SHP77 (cell line): ENCODE data around the gene PDGFRB.

Source experiments
- DNase-seq, 2 experiments: peaks; one replicate each; lab custom pipeline; 2025; lab: John Stamatoyannopoulos, UW

PDGFRB gene

DNA sequence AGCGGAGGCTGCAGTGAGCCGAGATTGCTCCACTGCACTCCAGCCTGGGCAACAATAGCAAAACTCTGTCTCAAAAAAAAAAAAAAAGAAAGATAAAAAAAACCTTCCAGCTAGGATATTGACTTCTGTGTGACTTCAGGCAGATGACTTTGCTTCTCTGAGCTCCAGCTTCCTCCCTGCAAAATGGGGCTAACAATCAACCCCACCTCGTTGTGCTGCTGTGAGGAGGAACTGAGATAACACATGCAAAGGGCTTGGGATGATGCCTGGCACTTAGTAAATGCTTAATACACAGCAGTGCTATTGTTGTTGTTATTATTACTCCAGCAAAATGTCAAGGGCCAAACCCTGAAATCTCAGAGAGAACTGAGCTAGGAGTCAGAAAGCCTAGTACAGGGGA, 7.4 kb upstream of the PDGFRB start:
- DNase-seq: no peak

DNA sequence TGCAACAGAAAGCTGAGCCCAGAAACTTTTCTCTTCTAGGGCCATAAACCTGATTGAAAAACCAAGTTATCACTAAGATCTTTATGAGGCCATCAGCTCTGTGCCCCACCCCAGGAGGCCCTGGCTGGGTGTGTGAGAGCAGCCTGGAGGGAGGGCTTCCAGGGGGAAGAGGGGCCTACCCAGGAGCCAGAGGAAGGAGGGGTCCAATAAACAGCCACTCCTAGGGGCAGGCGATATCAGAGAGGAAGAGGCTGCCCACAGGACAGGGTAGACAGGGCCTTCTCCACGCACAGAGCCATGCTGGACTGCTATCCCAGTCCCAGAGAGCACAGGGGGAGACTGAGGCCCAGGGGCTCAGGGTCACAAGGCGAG, 6.5 kb upstream of the PDGFRB start:
- DNase-seq: no peak

- peak; percentile 48 to 54 for DNase-seq
Measured at GRCh38 chr5:150161242-150162141, 5.8 kb upstream of the PDGFRB start.

DNA sequence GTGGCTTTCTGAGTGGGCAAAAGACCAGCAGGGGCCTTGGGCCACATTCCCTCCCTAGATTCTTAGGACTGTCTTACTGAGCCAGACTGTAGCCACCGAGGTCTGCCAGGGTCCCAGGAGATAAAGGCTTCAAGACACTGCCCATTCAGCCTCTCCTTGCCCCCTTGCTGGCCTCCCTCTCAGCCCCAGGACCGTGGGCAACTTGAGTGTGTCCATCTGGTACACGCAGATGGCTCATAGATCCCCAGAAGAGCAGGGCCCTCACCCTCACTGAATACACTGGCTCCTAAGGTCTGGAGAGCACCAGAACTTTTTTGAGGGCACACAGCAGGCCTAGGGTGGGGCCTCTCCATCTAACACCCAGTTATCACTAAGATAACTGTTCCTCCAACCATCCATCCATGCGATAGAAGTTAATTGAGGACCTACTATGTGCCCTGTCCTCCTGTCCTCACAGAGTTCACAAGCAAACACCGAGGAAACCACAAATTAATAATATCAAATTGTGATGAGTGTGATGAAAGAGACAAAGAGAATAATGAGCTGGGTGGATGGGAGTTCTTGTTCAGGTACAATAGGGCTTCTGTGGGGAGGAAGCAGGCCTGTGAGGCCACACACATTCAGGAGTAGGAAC, 4.9 kb upstream of the PDGFRB start:
- DNase-seq: no peak

DNA sequence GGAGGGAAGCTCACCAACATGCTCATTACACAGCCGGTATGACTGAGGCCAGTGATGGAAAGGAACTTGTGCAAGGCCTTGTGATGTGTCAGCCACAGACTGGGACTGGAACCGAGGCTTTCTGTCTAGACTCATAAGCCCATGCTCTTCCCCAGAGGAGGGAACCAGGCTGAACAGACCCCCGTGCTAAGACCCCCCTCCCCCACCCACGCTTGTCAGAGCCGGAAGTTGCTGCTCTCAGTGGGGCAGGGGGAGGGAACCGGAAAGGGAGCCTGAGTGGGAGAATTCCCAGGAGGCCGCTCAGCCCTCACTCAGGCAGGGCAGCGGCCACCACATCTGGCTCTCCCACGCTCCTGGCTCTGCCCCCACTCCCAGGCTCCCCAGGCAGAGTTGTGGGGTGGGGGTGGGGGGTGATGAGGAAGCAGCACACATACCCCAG, 4.1 kb upstream of the PDGFRB start:
- no peak for DNase-seq

DNA sequence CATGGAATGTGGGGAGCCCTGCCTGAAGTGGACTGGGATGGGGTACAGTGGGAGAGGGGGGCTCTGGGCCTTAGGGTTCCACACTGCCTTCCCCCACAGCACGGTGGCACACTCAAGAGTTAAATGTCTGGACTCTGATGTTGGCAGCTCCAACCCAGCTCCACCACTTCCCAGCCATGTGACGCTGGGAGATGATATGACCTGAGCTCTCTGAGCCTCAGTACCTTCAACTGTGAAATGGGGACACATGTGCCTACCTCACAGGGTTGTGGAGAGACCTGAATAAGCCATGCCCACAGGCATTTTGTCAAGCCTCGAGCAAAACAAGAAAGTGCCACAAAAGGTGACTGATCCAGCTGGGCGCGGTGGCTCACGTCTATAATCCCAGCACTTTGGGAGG, 3.4 kb upstream of the PDGFRB start:
- no peak for DNase-seq

- no peak for DNase-seq
Measured at GRCh38 chr5:150158170-150158949, 2.7 kb upstream of the PDGFRB start.

DNA sequence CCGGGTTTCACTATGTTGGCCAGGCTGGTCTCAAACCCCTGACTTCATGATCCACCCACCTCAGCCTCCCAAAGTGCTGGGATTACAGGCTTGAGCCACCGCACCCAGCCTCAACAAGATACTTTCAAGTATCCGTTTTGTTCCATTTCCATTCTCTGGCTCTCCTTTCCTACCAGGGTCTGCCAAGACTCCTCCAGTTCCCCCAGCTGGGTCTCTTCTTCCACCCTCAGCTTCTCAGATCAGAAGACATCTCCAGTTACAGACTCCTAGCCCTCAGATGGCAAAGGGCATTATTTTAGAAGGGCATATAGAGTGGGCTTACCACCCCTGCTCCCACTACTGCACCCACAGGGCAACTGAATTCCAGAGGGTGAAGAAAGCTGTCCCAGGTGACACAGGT, 1.5 kb upstream of the PDGFRB start:
- DNase-seq: no peak

- no peak for DNase-seq
Measured at GRCh38 chr5:150156540-150156939, 895 bp upstream of the PDGFRB start.

DNA sequence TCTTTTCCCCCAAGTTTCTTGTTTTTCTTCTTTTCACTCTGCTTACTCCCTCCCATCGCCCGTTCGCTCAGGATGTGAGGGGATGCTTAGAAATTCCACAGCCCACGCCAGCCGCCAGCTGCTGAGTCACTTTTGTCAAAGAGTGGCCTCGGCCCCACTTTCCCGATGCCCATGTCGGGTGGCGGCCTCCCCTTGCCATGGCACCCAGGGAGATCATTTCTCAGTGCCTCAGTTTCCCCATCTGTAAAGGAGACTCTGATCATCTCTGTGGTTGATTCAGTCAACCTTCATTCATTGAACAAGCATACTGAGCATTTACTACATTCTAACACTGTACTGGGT, 353 bp upstream of the PDGFRB start:
- no peak for DNase-seq

- DNase-seq: no peak
Measured at GRCh38 chr5:150154618-150155128, 972 bp downstream of the PDGFRB start.

DNA sequence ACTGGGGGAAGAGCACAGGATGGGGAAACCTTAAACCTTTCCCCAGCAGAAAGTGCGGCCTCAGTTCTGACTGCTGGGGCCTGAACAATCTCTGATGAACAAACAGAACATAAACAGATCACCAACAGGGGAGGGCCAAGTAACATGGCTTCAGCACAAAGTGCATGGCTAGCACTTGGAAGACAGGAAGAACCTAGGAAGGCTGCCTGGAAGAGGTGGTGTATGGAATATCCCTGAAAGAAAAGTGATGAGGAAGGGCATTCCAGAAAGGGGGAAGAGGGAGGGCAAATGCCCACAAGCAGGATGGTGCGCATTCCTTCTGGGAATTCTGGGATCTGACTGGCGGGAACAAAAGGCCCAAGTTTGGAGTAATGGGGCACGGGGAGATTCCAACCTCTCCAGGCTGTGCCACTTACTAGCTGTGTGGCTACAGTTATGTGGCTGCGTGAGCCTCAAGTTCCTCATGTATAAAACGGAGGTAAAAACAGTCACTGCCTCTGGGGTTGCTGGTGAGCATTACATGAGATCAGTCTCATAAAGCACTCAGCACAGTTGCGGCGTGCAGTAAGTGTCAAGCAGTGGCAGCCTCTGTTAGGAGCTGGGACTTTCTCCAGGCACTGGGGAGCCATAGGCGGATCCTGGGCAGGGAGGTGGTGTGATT, 1.6 kb downstream of the PDGFRB start:
- DNase-seq: no peak

GRCh38 chr5:150153483-150153882, 2.2 kb downstream of the PDGFRB start:
- DNase-seq: no peak

- DNase-seq: no peak
Measured at GRCh38 chr5:150152636-150153462, 2.8 kb downstream of the PDGFRB start.

DNA sequence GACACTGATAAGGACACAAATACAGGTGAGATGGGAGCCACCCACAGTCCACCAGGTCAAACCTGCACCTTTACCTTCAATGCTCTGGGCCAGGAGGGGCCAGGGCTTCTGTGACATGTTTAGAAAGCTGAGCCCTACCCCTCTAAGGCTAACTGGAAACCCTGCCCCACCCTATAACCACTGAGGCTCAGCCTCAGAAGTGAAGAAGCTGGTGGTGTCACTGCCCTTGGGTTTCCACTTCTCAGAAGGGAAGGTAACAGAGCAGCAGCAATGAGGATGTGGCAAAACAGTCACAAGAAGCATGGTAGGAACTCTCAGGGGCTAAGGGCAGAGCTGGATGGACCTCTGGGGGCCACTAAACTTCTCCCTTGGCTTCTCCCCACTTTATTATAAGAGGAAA, 6.0 kb downstream of the PDGFRB start:
- DNase-seq: no peak

DNA sequence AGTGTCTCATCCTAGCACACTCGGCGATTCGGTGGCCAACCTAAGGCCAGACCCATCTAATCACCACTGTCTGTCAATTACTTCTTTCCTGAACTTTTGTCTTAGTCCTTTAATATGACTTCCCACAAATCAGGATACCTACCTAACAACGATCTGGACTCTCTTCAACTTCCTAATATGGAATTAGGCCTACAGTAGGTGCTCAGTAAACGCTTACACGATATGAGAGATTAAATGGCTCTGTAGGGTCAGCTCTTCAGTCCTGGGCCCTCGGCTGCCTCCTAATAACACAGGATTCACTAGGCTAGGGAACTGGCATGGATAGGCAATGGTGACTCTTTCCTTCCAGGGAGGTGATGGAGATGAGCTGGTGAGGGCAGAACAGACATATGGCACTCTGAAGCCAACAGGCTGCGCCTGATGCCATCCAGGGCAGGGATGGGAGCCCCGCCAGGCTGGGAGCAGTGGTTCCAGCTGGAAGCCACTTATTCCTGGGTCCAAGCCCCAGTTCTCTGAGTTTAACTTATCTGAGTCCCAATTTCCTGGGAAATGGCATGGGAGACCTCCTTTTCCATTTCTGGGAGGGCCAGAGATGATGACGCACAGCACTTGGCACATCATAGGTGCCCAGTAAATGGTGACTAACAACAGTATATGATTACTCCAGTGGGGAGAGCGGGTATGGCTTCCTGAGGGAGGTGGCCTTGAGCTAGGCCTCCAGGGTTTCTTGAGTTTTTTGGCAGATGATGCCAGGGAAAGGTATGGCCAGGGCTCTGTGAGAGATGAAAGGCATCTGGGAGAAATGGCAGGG, 7.3 kb downstream of the PDGFRB start:
- DNase-seq: no peak

- no peak for DNase-seq
Measured at GRCh38 chr5:150147670-150148069, 8.0 kb downstream of the PDGFRB start.

GRCh38 chr5:150146862-150147601, 8.6 kb downstream of the PDGFRB start:
- DNase-seq: no peak

DNA sequence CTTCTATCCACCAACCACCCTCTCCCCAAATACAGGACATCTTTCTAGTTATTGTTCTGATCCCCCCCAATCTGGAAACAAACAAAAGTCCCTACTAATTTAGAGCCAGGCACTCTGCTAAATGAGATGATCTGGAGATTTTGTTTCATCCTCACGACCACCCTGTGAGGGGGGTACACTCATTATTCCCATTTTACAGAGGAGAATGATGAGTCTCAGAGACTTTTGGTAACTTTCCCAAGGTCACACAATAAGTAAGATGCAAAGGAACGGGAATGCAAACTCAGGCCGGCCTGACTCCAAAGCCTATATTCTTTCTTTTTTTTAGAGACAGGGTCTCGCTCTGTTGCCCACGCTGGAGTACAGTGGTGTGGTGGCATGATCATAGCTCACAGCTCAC, 9.4 kb downstream of the PDGFRB start:
- DNase-seq: no peak

DNA sequence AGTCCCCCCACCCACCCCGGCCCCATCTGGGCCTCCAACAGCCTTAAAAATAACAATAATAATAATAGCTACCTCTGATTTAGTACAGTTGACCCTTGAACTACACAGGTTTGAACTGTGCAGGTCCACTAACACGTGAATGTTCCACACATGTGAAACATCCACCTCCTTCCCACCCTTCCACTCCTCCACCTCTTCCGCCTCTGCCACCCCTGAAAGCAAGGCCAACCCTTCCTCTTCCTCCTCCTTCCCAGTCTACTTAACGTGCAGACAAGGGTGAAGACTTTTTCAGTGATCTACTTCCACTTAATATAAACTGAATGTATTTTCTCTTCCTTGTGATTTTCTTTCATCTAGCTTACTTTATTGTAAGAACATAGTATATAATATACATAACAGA, 10.8 kb downstream of the PDGFRB start:
- DNase-seq: no peak
